Panc1 (cell line): Measurements from ENCODE around the gene FAAP24. TPM values are rescaled to one million over a fixed set of nuclear protein-coding genes. Genes with fewer than 3 reads are reported as not detected.
"Not testable (repeated sequence)": the region's sequence is repeated elsewhere in the genome, so short reads cannot be mapped to it uniquely, and the experiment has no call there.

ENCODE experiments used
- ATAC-seq: fragments of 200-7000 bp; cut with Tn5 transposase; 2 replicates; pipeline ENCODE4 v1.9.1; 2020; ENCODE audit warnings: mild to moderate bottlenecking, moderate library complexity
- BruUV-seq: library from RNA; stranded (reverse); fragments of 400-500 nt; replicated peaks from 2 replicates; lab custom pipeline; 2021; lab: Mats Ljungman, UMichigan
- CTCF ChIA-PET: fragments of 300-600 bp; sonication (Branson Sonifier 250); formaldehyde crosslinking; loops from one replicate; lab custom pipeline; 2022; ENCODE audit warnings: antibody characterized with exemption; lab: Charles Lee
- POLR2A ChIA-PET: fragments of 300-600 bp; sonication (Branson Sonifier 250); formaldehyde crosslinking; loops from one replicate; lab custom pipeline; 2022; ENCODE audit warnings: antibody characterized with exemption; lab: Charles Lee
- DNase-seq: peaks from one replicate; pipeline ENCODE4 v3.0.0-alpha.2; 2010; ENCODE audit warnings: low read depth, low spot score
- H3K27ac ChIP-seq: 2 replicates; pipeline ENCODE4 v1.5.1; 2011; ENCODE audit warnings: mild to moderate bottlenecking, low read length, inconsistent platforms
- H3K27me3 ChIP-seq: fragments of 200-500 bp; sonication (Bioruptor generic); 2 replicates; pipeline ENCODE4 v1.6.0; 2014; ENCODE audit warnings: low read length, inconsistent platforms; ENCODE audit not compliant: control insufficient read depth, insufficient read depth
- H3K36me3 ChIP-seq: fragments of 200-500 bp; sonication (Bioruptor generic); 2 replicates; pipeline ENCODE4 v1.5.1; 2014; ENCODE audit warnings: inconsistent platforms, mild to moderate bottlenecking, low read length, moderate library complexity; ENCODE audit not compliant: control insufficient read depth, insufficient read depth
- H3K4me1 ChIP-seq: 2 replicates; pipeline ENCODE4 v1.5.1; 2011; ENCODE audit warnings: inconsistent platforms, mild to moderate bottlenecking, low read length, moderate library complexity; ENCODE audit not compliant: control insufficient read depth, insufficient read depth
- H3K4me3 ChIP-seq, 2 experiments: 2 replicates each; pipeline ENCODE4 v1.5.1; 2011 to 2012; ENCODE audit warnings: low read depth in 2 of 2, low read length in 2 of 2, mild to moderate bottlenecking in 2 of 2, inconsistent platforms in 1 of 2, moderate library complexity in 1 of 2
- H3K9me3 ChIP-seq: fragments of 200-500 bp; sonication (Bioruptor generic); 2 replicates; pipeline ENCODE4 v1.5.1; 2014; ENCODE audit warnings: low read depth, mild to moderate bottlenecking, inconsistent platforms, low read length, moderate library complexity; ENCODE audit not compliant: control insufficient read depth, insufficient read depth
- POLR2AphosphoS5 ChIP-seq: IDR thresholded peaks from 2 replicates; pipeline ENCODE4 v1.6.1; 2012; ENCODE audit warnings: mild to moderate bottlenecking, low read depth, low read length, moderate library complexity
- SIN3A ChIP-seq: IDR thresholded peaks from 2 replicates; pipeline ENCODE4 v1.6.1; 2012; ENCODE audit warnings: low read depth, mild to moderate bottlenecking, low read length, moderate library complexity, borderline replicate concordance; ENCODE audit not compliant: insufficient read depth
- TCF7L2 ChIP-seq: IDR thresholded peaks from 2 replicates; pipeline ENCODE4 v1.6.1; 2011; ENCODE audit warnings: mild to moderate bottlenecking, low read depth, low read length, inconsistent platforms
- in situ Hi-C: cut with HindIII; loops from 2 replicates; pipeline ENCODE4 v1.10.0; 2016; ENCODE audit warnings: low sequenced_read_pairs, low pct_unique_long_range_greater_than_20kb
- intact Hi-C: fragments of 100-400 bp; cut with micrococcal nuclease; formaldehyde crosslinking; loops from one replicate; pipeline ENCODE4 v1.10.0; 2022; ENCODE audit not compliant: unreplicated experiment
- total RNA-seq: library from RNA; stranded (reverse); gene quantifications from one replicate; pipeline ENCODE4 v1.2.1, GENCODE V29; 2021; ENCODE audit not compliant: unreplicated experiment
- TF ChIP-seq, protein P1 (sequence below), 2 experiments: IDR thresholded peaks; 2 replicates each; pipeline ENCODE4 v1.6.1; 2011 to 2012; ENCODE audit warnings: low read depth in 2 of 2, control low read depth in 1 of 2, low read length in 1 of 2, mild to moderate bottlenecking in 1 of 2, moderate library complexity in 1 of 2; ENCODE audit not compliant: insufficient read depth in 1 of 2
- TF ChIP-seq, protein P2 (sequence below): fragments of 450-650 bp; IDR thresholded peaks from 2 replicates; pipeline ENCODE4 v1.5.1; 2017; ENCODE audit warnings: mild to moderate bottlenecking

The FAAP24 gene
- total RNA-seq, 1 experiment from 2014 or later: 16.0 TPM

DNA sequence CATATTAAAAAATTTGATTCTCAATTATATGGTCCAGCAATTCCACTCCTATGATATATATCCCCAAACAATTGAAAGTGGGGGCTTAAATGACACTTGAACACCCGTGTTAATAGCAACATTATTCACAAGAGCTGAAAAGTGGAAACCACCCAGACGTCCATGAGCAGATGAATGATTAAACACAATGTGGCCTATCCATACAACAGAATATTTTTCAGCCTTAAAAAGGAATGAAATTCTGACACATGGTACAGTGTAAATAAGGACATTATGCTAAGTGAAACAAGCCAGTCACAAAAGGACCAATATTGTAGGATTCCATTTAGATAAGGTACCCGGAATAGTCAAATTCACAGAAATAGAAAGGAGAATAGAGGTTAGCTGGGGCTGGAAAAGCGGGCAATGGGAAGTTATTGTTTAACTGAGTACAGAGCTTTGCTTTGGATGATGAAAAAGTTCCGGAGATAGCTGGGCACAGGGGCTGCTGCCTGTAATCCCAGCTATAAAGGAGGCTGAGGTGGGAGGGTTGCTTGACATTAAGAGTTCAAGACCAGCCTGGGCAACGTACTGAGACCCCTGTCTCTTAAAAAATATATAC lies 31.5 kb downstream of the FAAP24 start:
- H3K27me3 ChIP-seq, in situ Hi-C loops, POLR2A ChIA-PET, H3K9me3 ChIP-seq, intact Hi-C loops, ATAC-seq, H3K27ac ChIP-seq, CTCF ChIA-PET, DNase-seq, H3K4me3 ChIP-seq, H3K4me1 ChIP-seq: not testable (repeated sequence)
- TSS peak; percentile 26 for BruUV-seq
- H3K36me3 ChIP-seq: peaks cover 20% of the 10 kb centered on the region

DNA sequence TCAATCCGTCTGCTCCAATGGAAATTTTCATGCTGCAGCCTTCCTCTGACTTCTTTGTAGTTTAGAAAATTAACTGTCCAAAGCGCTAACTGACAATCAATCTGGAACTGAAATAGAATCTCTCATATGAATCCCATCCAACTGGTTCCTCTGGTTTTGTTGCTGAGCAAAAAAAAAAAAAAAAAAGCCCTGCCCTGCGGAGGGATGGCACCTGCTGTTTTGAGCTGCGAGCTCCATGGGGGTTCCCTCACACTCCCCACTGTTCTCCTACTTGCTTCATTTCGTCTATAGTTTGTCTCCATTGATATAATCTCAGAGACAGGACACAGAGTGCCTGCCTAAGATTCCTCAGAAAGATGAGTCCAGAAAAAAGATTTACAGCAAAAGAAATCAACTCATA lies 33.4 kb downstream of the FAAP24 start:
- POLR2A ChIA-PET: no interaction called here
- no peak overlapping the region for H3K27ac ChIP-seq
- ATAC-seq (no peak), DNase-seq (no peak)
- no peaks in the 10 kb centered on the region for H3K4me1 ChIP-seq
- CTCF ChIA-PET: no interaction called here
- no peak for TF ChIP-seq POLR2AphosphoS5
- TF ChIP-seq, protein P1, sequence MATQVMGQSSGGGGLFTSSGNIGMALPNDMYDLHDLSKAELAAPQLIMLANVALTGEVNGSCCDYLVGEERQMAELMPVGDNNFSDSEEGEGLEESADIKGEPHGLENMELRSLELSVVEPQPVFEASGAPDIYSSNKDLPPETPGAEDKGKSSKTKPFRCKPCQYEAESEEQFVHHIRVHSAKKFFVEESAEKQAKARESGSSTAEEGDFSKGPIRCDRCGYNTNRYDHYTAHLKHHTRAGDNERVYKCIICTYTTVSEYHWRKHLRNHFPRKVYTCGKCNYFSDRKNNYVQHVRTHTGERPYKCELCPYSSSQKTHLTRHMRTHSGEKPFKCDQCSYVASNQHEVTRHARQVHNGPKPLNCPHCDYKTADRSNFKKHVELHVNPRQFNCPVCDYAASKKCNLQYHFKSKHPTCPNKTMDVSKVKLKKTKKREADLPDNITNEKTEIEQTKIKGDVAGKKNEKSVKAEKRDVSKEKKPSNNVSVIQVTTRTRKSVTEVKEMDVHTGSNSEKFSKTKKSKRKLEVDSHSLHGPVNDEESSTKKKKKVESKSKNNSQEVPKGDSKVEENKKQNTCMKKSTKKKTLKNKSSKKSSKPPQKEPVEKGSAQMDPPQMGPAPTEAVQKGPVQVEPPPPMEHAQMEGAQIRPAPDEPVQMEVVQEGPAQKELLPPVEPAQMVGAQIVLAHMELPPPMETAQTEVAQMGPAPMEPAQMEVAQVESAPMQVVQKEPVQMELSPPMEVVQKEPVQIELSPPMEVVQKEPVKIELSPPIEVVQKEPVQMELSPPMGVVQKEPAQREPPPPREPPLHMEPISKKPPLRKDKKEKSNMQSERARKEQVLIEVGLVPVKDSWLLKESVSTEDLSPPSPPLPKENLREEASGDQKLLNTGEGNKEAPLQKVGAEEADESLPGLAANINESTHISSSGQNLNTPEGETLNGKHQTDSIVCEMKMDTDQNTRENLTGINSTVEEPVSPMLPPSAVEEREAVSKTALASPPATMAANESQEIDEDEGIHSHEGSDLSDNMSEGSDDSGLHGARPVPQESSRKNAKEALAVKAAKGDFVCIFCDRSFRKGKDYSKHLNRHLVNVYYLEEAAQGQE (IDR thresholded peaks at IDR 0.05; ENCODE audit: insufficient read depth in 1 of 2, low read depth in 2 of 2, low read length in 1 of 2): no peak
- TF ChIP-seq SIN3A: no peak
- TF ChIP-seq, protein P2, sequence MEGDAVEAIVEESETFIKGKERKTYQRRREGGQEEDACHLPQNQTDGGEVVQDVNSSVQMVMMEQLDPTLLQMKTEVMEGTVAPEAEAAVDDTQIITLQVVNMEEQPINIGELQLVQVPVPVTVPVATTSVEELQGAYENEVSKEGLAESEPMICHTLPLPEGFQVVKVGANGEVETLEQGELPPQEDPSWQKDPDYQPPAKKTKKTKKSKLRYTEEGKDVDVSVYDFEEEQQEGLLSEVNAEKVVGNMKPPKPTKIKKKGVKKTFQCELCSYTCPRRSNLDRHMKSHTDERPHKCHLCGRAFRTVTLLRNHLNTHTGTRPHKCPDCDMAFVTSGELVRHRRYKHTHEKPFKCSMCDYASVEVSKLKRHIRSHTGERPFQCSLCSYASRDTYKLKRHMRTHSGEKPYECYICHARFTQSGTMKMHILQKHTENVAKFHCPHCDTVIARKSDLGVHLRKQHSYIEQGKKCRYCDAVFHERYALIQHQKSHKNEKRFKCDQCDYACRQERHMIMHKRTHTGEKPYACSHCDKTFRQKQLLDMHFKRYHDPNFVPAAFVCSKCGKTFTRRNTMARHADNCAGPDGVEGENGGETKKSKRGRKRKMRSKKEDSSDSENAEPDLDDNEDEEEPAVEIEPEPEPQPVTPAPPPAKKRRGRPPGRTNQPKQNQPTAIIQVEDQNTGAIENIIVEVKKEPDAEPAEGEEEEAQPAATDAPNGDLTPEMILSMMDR: no peak
- no peak for TF ChIP-seq TCF7L2
- intact Hi-C loops: no loop called here
- H3K27me3 ChIP-seq: no peaks in the 10 kb centered on the region
- no peak overlapping the region for H3K4me3 ChIP-seq
- no TSS peak for BruUV-seq
- in situ Hi-C loops: no loop called here
- H3K9me3 ChIP-seq: no peaks in the 10 kb centered on the region
- H3K36me3 ChIP-seq: peaks cover 19% of the 10 kb centered on the region

DNA sequence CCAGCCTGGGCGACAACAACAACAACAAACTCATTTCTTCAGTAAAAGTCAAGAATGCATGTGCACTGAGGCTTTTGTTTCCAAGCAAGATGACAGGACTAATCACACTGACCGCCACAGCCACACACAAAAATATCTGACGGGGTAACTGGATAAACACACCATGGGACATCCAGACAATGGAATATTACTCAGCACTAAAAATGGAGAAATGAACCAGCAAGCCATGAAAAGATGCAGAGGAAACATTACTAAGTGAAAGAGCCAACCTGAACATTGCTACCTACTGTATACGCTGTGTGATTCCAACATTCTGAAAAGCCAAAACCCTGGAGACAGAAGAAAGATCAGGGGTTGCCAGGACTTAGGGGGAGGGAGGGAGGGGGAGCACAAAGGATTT lies 36.7 kb downstream of the FAAP24 start:
- Histone ChIP-seq H3K4me3 (no peak overlapping the region), H3K27me3 (no peaks in the 10 kb centered on the region), H3K9me3 (no peaks in the 10 kb centered on the region), H3K4me1 (no peaks in the 10 kb centered on the region), H3K36me3 (peaks cover 21% of the 10 kb centered on the region), H3K27ac (no peak overlapping the region)
- intact Hi-C loops: no loop called here
- ChIA-PET CTCF (no interaction called here), POLR2A (no interaction called here)
- TF ChIP-seq POLR2AphosphoS5: no peak
- no peak for TF ChIP-seq SIN3A
- TF ChIP-seq TCF7L2: no peak
- ATAC-seq (no peak), DNase-seq (no peak)
- no TSS peak for BruUV-seq
- in situ Hi-C loops: no loop called here

DNA sequence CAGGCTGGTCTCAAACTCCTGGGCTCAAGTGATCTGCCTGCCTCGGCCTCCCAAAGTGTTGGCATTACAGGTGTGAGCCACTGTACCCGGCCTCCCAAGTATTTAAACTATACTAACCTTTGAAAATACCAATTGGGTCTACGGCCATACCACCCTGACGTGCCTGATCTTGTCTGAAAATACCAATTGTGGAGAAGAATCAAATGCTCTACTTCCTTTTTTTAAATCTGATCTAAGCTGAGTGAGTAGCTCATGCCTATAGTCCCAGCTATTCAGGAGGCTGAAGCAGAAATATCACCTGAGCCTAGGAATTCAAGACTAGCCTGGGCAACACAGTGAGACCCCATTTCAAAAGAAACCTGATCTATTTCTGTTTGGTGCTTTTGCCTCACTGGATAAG lies 38.8 kb downstream of the FAAP24 start:
- intact Hi-C loops, DNase-seq, H3K4me1 ChIP-seq, H3K4me3 ChIP-seq, H3K27ac ChIP-seq, H3K27me3 ChIP-seq, CTCF ChIA-PET, ATAC-seq, H3K9me3 ChIP-seq, POLR2A ChIA-PET, in situ Hi-C loops: not testable (repeated sequence)
- peaks cover 16% of the 10 kb centered on the region for H3K36me3 ChIP-seq
- TSS peak; percentile 45 for BruUV-seq
